Esophagus squamous epithelium (tissue), 5 donors: Measurements from ENCODE around the gene ATP8A2. TPM values are rescaled to one million over a fixed set of nuclear protein-coding genes. Genes with fewer than 3 reads are reported as not detected.

ENCODE experiments used
- DNase-seq: peaks from one replicate; lab custom pipeline; 2025; lab: John Stamatoyannopoulos, UW
- H3K27ac ChIP-seq, 4 donors: fragments of 200-600 bp; sonication (generic); one replicate each; pipeline ENCODE4 v1.5.1; 2016 to 2019; ENCODE audit warnings: mild to moderate bottlenecking in 1 of 4
- H3K27me3 ChIP-seq, 4 donors: fragments of 200-600 bp; sonication (generic); 1 replicate in 3 of 4; 2 replicates in 1 of 4; pipeline versions ENCODE4 v1.5.1 to v1.6.0; 2017 to 2021; ENCODE audit warnings: antibody characterized with exemption in 1 of 4
- H3K36me3 ChIP-seq, 3 donors: fragments of 200-600 bp; sonication (generic); one replicate each; pipeline ENCODE4 v1.5.1; 2016 to 2019
- H3K4me1 ChIP-seq, 3 donors: fragments of 200-600 bp; sonication (generic); one replicate each; pipeline ENCODE4 v1.5.1; 2017 to 2019
- H3K4me3 ChIP-seq, 4 donors: fragments of 200-600 bp; sonication (generic); 1 replicate in 3 of 4; 2 replicates in 1 of 4; pipeline ENCODE4 v1.5.1; 2016 to 2019; ENCODE audit warnings: mild to moderate bottlenecking in 2 of 4, moderate library complexity in 1 of 4
- H3K9me3 ChIP-seq, 3 donors: fragments of 200-600 bp; sonication (generic); one replicate each; pipeline ENCODE4 v1.5.1; 2016 to 2019
- CTCF ChIP-seq, 6 experiments: fragments of 450-650 bp in 4 of 6; fragments of 200-600 bp in 2 of 6; sonication (generic) in 2 of 6; IDR thresholded peaks; one replicate each; pipeline ENCODE4 v1.5.1; 2016 to 2019; ENCODE audit warnings: antibody characterized with exemption in 6 of 6, mild to moderate bottlenecking in 4 of 6, moderate library complexity in 4 of 6
- POLR2A ChIP-seq, 4 donors: fragments of 450-650 bp; IDR thresholded peaks; one replicate each; pipeline ENCODE4 v1.6.1; 2017; ENCODE audit warnings: antibody characterized with exemption in 4 of 4, mild to moderate bottlenecking in 4 of 4, moderate library complexity in 3 of 4
- WGBS, 2 donors: methylation state at CpG; one replicate each; pipeline ENCODE4 v1.1.5; 2018; 5-methylcytosine and 5-hydroxymethylcytosine counted together
- intact Hi-C: fragments of 100-400 bp; cut with DNase I; formaldehyde crosslinking; loops from one replicate; pipeline ENCODE4 v1.15.0; 2022
- total RNA-seq, 4 donors: library from RNA; depleted of rRNA; stranded (reverse); fragments of >200 nt; gene quantifications; one replicate each; pipeline ENCODE4 v1.1.0, GENCODE V29; 2016
- donor health status: DM: yes; HTN: yes; CAD: no.

Gene ATP8A2
- total RNA-seq, 4 donors from 2014 or later = not detected

GRCh38 chr13:25840931-25841330, 469.2 kb downstream of the ATP8A2 start:
- TF ChIP-seq CTCF (IDR thresholded peaks at IDR 0.05) (no peak), POLR2A (IDR thresholded peaks at IDR 0.05) (no peak)
- H3K9me3 ChIP-seq = no peaks in the 10 kb centered on the region
- peaks cover 0 to 4% (median 0%) of the 10 kb centered on the region in 3 donors for H3K4me1 ChIP-seq
- H3K27me3 ChIP-seq = no peaks in the 10 kb centered on the region
- intact Hi-C loops = no loop called here
- no peak for DNase-seq
- no peak overlapping the region for H3K4me3 ChIP-seq
- H3K36me3 ChIP-seq = no peaks in the 10 kb centered on the region
- H3K27ac ChIP-seq = no peak overlapping the region
- 52 to 73% methylated on average over 2 of the region's 2 CpGs for WGBS, 2 donors

- Histone ChIP-seq H3K27me3 (no peaks in the 10 kb centered on the region), H3K4me1 (peaks cover 0 to 16% (median 0%) of the 10 kb centered on the region in 3 donors), H3K4me3 (no peak overlapping the region), H3K9me3 (no peaks in the 10 kb centered on the region), H3K36me3 (no peaks in the 10 kb centered on the region), H3K27ac (no peak overlapping the region)
- no peak for DNase-seq
- 83 to 85% methylated on average over 4 of the region's 4 CpGs for WGBS, 2 donors
- intact Hi-C loops = no loop called here
- TF ChIP-seq POLR2A (IDR thresholded peaks at IDR 0.05) (no peak), CTCF (IDR thresholded peaks at IDR 0.05) (no peak)
Observed at GRCh38 chr13:25843692-25844091, 471.9 kb downstream of the ATP8A2 start.

GRCh38 chr13:25844559-25845434, 473.0 kb downstream of the ATP8A2 start:
- no peak for DNase-seq
- H3K4me3 ChIP-seq = no peak overlapping the region
- 56 to 78% methylated on average over 7 of the region's 7 CpGs for WGBS, 2 donors
- TF ChIP-seq CTCF (IDR thresholded peaks at IDR 0.05) (no peak), POLR2A (IDR thresholded peaks at IDR 0.05) (no peak)
- intact Hi-C loops = no loop called here
- H3K36me3 ChIP-seq = no peaks in the 10 kb centered on the region
- H3K4me1 ChIP-seq = peaks cover 0 to 16% (median 0%) of the 10 kb centered on the region in 3 donors
- H3K27ac ChIP-seq = no peak overlapping the region
- no peaks in the 10 kb centered on the region for H3K27me3 ChIP-seq
- no peaks in the 10 kb centered on the region for H3K9me3 ChIP-seq

- Histone ChIP-seq H3K27me3 (no peaks in the 10 kb centered on the region), H3K36me3 (no peaks in the 10 kb centered on the region), H3K27ac (no peak overlapping the region), H3K4me1 (peaks cover 0 to 16% (median 0%) of the 10 kb centered on the region in 3 donors), H3K9me3 (no peaks in the 10 kb centered on the region), H3K4me3 (no peak overlapping the region)
- intact Hi-C loops = no loop called here
- no peak for DNase-seq
- no peak for TF ChIP-seq CTCF (IDR thresholded peaks at IDR 0.05)
- TF ChIP-seq POLR2A (IDR thresholded peaks at IDR 0.05) = no peak
- WGBS, 2 donors = 76 to 83% methylated on average over 4 of the region's 4 CpGs
Observed at GRCh38 chr13:25846222-25846984, 474.6 kb downstream of the ATP8A2 start.

- Histone ChIP-seq H3K9me3 (no peaks in the 10 kb centered on the region), H3K36me3 (no peaks in the 10 kb centered on the region), H3K27ac (no peak overlapping the region), H3K27me3 (no peaks in the 10 kb centered on the region), H3K4me1 (peaks cover 0 to 16% (median 0%) of the 10 kb centered on the region in 3 donors), H3K4me3 (no peak overlapping the region)
- TF ChIP-seq CTCF (IDR thresholded peaks at IDR 0.05) (no peak), POLR2A (IDR thresholded peaks at IDR 0.05) (no peak)
- intact Hi-C loops = no loop called here
- no peak for DNase-seq
- 65 to 78% methylated on average over 5 of the region's 5 CpGs for WGBS, 2 donors
Observed at GRCh38 chr13:25847145-25847544, 475.4 kb downstream of the ATP8A2 start.
